SKM-1 treated with dmso at 0.1 percent for 144 hours (cell line): ENCODE data around the gene IFNL1.
"Not testable (repeated sequence)": the region's sequence is repeated elsewhere in the genome, so short reads cannot be mapped to it uniquely, and the experiment has no call there.

Experiments used
- DNase-seq: peaks from one replicate; lab custom pipeline; 2025; ENCODE audit not compliant: unreplicated experiment; lab: John Stamatoyannopoulos, UW

Gene IFNL1

DNA sequence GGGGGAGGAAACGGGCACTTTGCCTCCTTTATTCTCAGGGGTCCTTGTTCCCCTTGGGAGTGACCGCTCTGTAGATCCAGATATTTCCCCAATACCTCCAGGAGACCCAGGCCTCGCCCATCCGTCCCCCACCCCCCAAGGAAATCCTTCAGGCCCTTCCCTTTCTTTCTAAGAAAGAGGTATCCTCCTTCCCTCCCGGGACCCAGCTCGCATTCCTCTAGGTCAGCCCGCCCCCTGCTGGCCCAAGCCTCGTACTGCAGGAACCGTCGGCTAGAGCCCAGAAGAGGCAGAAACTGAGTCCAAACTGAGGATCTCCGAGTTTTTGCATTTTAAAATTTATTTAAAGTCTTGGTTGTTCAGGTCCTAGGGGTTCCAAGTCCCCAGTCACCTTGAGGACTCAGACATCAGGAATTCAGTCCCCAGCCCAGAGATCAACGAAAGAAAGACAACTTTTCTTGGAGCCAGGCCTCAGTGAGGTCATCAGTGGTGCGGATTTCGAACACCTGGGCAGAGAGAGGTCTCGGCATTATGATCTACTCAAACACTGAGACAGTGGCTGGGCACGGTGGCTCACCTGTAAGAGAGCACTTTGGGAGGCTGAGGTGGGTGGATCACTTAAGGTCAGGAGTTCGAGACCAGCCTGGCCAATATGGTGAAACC, 32.0 kb downstream of the IFNL1 start:
- peak; percentile 47 for DNase-seq

DNA sequence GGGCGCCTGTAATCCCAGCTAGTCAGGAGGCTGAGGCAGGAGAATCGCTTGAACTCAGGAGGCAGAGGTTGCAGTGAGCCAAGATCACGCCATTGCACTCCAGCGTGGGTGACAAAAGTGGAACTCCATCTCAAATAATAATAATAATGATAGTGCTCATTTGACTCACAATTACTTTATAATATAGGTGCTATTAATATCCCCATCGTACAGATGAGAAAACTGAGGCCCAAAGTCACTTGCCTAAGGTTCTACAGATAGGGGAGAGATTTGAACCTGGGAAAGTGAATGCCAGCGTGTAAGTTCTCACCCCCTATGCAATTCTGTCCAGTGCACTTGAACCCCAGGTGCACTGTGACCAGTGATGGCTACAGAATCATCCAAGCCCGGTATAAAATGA, 33.7 kb downstream of the IFNL1 start:
- no peak for DNase-seq

DNA sequence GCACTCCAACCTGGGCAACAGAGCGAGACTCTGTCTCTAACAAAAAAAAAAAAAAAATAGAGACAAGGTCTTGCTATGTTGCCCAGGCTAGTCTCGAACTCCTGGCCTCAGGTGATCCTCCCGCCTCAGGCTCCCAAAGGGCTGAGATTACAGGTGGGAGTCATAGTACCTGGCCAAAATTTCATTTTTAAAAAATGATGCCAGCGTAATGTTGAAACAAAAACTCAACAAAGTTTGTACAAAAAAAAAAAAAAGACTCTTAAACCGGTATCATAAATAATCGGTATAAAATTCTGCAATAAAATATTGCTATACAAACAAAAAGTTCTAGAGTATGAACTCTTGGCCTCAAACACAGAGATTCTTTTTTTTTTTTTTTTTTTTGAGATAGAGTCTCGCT, 36.1 kb downstream of the IFNL1 start:
- DNase-seq: no peak

DNA sequence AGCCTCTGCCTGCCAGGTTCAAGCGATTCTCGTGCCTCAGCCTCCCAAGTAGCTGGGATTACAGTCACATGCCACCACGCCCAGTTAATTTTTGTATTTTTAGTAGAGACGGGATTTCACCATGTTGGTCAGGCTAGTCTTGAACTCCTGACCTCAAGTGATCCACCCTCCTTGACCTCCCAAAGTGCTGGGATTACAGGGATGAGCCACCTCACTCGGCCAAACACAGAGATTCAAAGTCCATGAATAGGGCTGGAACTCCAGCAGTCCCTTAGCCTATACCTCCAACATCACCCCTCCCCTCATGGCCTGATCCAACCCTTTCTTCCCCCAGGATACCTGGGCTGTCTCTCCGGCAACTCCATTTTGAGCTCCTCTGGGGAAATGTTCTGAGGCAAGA, 36.5 kb downstream of the IFNL1 start:
- not testable (repeated sequence) for DNase-seq

DNA sequence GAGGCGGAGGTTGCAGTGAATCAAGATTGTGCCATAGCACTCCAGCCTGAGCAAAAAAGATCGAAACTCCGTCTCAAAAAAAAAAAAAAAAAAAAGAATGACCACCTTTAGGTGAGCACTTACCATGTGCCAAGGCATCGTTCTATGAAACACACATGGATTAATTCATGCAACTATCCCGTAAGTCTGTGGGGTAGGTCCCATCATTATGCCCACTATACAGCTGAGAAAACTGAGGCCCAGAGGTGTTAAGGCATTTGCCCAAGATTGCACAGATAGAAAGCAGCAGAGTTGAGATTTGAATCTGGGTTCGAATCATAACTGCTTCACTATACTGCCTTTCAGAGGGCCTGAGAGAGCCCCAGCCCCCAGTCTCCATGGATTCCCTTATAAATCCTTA, 37.3 kb downstream of the IFNL1 start:
- DNase-seq: no peak

DNA sequence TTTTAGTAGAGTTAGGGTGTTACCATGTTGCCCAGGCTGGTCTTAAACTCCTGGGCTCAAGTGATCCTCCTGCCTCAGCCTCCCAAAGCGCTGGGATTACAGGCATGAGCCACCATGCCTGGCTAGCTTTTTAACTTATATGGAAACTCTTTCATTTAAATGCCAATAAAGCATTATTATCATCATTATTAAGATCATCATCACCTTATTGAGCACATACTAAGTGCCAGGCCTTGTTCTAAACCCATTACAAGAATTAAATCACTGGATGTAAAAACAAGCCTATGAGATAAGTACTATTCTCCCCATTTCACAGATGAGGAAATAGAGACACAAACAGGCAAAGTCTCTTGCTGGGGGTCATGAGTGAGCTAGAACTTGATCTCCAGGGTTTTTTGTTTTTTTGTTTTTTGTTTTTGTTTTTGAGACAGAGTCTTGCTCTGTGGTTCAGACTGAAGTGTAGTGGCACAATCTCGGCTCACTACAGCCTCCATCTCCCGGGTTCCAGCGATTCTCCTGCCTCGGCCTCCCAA, 38.3 kb downstream of the IFNL1 start:
- no peak for DNase-seq

DNA sequence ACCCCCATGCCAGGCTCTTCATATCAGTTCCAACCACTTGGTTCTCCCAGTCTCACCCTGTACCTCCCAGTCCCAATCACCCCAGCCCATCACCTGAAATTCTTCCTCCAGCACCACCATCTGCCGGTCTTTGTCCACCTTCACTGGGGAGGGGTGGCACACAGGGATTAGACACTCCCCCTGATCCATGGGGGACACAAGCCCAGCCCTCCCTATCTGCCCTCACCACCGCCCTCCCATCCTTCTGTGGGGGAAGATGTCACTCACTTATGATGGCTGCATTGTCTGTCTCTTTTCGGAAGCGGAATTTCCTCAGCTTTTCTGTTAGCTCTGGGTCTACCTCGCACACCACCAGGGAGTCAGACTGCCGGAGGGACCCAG, 39.0 kb downstream of the IFNL1 start:
- DNase-seq: no peak

DNA sequence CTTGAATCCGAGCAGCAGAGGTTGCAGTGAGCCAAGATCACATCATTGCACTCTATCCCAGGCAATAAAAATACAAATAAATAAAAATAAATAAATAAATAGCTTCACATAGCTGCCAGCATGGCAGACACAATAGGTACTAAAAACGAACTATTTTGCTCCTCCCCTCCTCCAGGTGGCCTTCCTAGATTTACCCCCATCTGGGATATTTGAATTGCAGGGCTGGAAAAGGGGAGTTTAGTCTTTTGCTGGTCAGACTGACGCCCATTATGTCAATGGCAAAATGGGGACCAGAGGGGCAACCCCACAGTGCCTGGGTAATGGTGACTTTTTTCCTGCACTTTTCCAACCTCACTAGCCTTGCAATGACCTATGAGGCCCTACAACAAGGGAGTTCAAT, 40.3 kb downstream of the IFNL1 start:
- no peak for DNase-seq

DNA sequence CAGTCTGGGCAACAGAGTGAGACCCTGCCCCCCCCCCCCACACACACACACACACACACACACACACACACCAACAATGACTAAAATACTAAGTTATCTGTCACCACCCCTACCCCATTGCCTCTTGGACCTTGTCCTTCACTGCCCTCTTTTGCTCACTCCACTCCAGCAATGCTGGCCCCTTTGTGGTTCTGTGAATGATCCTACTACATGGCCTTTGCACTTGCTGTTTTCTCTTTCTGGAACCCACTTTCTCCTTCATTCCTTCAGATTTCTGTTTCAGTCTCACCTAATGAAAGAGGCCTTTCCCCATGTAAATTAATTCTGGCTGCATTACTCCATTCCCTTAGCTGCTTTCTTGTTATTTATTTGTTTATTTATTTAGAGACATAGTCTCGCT, 43.5 kb downstream of the IFNL1 start:
- no peak for DNase-seq

DNA sequence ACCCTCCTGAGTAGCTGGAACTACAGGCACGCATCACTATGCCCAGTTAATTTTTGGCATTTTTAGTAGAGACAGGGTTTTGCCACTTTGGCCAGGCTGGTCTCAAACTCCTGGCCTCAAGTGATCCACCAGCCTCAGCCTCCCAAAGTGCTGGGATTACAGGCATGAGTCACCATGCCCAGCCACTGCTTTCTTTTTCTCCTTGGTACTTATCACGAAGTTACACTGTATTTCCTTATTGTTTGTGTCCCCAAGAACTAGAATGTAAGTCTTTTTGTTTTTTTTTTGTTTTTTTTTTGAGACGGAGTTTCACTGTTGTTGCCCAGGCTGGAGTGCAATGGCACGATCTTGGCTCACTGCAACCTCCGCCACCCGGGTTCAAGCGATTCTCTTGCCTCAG, 43.9 kb downstream of the IFNL1 start:
- DNase-seq: not testable (repeated sequence)

DNA sequence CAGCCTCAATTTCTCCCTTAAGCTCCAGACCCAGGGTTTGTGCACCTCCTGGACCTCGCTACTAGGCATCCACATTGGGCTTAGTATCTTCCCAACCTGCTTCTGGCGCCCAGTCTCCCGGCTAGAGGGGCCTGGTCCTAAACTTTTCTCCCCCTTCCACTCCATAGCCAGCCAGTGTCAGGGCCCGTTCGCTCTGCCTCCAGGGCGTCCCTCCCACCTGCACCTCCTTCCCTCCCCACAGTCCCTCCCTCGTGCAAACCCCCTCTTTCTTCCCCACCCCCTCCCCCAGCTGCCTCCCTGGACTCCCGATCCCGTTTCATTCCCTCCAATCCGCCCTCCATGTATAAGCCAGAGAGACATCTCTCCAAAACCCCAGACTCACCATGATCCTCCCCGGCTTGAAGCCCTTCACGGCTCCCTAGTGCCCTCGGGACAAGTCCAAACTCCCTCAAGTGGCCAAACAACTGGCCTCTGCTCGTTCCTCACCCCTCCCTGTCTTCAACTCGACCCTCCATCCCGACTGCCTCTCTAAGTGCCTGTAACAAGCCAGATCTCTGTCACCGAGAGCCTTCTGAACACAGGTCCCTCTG, 45.0 kb downstream of the IFNL1 start:
- DNase-seq: no peak

DNA sequence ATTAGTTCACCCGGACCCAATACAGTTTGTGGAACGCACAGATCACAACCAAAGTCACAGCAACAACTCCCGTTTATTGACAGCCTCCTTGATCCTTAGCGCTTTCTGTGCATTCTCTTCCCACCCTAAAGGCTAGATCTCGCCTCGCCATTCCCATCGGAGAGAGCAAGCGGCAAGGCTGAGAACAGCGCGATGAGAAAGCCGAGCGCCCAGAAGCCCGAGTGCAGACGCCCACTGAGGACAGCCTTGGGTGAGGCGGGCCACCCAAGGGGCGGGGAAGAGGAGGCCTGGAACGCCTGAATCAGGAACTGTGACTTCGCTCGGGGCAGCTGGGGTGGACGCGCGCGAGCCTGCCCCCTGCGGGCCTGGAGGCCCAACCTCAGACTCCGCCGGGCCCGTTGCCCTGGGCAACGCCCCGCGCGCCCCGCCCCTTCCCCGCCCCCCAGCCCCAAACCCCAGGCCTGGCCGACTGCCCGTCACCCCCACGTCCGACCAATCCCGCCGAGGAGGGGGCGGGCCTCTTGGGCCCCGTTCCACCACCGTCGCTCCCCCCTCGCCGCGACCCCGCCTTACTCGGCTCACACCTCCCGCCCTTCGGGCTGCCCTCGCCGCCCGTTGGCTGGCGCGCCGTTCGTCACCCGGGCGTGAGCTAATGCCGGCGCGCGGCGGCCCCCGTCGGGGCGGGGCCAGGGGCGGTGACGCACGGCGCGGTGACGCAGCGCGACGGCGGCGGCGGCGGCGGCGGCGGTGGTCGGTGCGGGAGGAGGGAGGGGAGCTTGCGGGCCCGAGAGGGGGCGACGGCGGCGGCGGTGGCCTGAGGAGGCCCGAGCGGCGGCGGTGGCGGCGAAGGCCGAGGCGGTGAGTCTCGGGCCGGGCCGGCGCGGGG, 45.8 kb downstream of the IFNL1 start, which contains the start of gene SAMD4B:
TSS of gene SAMD4B (plus strand) at position 703 of the 886 bp plus-strand sequence. CDS start 14,473 bp downstream, outside the sequence.
- peak; percentile 98 for DNase-seq

DNA sequence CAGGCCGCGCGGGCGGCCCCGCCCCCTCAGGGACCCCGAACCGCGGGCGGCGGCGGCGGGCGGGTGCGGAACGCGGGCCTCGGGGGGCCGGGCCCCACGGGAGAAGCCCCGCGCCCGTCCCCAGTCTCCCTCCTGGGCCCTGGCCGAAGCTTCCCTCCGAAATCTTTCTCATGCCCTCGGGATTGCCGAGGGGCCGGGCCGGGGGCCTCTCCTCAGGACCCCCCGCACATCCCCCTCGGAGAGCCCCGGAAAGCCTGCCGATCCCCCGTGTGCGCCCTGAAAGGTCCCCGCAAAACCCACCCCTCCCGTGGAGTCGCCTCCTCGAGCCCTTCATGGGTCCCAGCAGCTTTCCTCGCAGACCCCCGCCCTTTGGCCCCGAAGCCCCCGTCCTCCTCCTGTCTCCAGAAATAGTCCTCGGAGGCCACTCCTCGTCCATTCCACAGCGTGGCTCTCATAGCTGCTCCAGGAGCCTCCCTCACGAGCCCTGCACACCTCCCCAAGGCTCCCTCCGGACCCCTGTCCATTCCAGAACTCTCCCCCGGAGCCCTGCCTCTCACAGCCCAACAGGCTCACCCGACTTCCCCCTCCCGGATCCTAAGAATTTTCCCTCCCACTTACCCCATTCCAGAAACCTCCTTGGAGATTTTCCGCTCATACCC, 46.6 kb downstream of the IFNL1 start:
- DNase-seq: no peak

DNA sequence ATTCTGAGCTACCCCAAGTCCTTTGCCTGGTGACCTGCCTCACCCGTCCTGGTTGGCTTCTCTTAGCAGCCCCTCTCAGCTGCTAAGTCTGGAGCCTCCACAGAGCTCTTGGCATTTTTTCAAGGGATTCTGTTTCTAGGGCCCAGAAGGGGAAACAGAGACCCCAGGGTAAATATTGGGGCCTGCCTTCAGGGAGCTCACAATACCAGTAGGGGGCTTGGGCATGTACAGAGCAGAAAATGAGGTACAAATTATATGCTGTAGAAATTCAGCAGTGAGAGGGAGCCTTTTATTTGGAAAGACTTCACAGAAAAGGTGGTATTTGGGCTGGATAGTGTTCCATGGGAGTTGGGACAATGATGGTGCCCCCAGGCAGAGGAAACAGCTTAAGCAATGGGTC, 49.7 kb downstream of the IFNL1 start:
- no peak for DNase-seq

DNA sequence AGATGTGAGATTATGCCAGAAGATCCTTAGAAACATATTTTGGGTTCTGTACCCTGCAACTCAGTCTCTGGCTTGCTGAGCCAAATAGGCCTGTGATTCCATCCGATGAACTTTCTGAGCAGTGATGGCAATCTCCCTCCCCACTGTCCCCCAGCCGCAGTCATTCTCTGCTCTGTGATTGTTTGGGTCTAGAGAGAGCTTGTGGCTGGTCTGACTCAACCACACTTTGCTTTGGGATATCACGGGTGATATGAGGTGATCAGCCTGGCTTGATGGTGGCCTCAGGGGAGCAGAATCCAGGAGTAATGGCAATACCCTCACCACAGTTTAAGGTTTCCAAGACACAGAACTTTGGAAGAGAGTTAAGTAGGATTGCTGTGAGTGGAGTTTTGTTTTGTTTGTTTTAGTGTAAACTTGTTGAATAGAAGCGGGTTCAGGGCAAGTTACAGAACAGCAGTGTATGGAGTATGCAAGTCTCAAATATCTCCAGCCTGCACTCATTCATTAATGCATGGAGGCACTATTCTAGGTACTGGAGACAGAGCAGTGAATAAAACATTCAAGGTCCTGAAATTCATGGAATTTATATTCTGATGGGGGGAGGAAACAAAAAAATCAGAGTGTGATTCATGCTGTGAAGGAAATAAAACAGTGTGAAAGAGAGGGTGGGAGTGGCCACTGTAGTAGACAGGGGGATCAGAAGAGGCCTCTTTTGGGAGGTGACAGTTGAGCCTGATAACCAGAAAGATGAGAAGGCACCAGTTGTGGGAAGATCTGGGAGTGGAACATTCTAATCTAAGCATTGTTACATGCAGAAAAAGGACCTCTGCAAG, 51.3 kb downstream of the IFNL1 start:
- no peak for DNase-seq
